Measurements from ENCODE around the gene TMEM232.

The TMEM232 gene

DNA sequence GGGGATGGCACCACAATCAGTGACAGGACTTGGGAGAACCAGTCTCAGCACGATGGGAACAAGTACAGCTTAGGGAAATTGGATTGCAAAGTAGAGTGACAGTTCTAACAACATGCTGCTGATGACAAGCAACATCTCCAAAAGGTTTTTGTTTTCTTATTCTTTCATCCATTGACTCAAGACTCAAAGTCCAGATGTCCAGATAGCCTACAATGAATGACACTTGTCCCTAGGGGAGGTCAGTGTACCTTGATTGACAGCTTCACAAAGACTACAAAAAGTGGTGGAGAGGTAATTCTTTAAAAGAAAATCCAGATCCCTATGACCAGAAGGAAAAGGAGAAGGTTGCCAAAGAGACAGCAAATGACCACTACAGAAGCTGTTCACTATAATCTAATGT is 323.9 kb downstream of the TMEM232 start:
- DNase-seq (ENCODE audit: low read depth in 2 of 2) = no peak

DNA sequence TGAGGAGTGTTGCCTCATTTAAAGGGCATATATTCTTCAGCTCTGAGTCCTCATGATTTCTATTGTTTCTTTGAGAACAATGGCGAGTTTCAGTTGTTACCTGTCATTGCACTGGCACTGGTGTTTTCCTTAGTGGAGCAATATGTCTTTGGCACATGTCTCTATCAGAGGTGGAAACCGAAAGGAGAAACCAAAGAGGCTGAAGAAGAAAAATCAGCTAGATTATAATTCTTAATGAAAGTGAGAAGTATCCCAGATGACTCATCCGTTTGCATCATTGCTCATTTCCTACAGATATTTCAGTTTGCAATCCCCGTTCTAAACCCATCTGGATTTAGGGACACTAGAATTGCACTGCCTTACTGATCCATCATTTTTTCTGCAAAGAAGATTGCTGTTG is 324.6 kb downstream of the TMEM232 start:
- no peak for DNase-seq (ENCODE audit: low read depth in 2 of 2)

DNA sequence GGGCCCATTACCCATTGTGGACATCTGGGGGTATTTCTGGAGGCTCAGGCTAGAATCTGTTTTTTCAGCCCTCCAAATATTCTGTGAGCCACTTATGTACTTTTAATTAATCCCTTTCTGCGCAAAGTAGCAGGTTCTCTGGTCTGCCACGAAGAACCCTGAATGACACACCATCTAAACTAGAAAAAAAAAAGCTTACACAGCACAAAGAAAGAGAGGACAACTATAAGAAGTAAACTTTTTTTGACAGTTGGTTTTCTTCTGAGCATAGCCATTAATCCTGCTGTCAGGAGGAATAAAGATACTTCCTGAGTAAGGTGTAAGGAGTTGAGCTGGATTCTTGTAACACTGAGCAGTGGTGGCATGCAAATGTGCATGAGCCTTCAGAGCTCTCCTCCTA is 327.5 kb downstream of the TMEM232 start:
- DNase-seq (ENCODE audit: low read depth in 2 of 2) = no peak

DNA sequence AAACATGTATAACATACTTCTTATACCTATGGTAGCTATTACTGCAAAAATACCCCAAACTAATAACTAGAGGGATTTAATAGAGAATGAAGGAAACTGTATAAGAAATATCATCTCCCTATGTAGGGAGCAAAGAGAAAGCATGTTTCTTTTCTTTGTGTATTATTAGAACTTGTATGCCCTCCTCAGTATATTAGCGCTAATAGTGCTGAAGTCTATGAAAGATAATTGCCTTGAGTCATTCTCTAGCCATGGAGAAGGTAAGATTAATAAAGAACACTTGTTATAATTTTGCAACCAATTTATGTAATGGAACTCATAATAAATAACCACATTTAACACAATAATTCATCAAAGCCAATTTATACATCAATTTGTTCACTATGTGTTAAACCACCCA is 329.2 kb downstream of the TMEM232 start:
- no peak for DNase-seq (ENCODE audit: low read depth in 2 of 2)

DNA sequence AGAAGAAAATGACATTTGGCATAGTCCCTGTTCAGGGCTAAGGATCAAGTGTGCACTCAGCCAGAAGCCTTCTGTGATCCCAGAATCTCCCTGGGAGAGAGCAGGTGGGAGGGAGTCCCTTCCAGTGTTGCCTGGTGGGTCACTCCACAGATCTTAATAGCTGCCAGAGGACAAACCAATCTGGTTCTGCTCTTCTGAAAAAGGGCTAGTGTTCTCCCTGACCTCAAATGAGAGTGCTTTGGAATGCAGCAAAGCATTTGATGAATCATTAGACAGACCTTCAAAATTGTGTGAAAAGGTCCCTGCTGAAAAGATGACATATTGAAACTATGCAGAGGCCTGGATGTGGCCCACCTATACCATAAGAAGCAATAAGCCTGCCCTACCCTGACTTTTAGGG is 339.7 kb downstream of the TMEM232 start:
- DNase-seq (ENCODE audit: low read depth in 2 of 2) = no peak

DNA sequence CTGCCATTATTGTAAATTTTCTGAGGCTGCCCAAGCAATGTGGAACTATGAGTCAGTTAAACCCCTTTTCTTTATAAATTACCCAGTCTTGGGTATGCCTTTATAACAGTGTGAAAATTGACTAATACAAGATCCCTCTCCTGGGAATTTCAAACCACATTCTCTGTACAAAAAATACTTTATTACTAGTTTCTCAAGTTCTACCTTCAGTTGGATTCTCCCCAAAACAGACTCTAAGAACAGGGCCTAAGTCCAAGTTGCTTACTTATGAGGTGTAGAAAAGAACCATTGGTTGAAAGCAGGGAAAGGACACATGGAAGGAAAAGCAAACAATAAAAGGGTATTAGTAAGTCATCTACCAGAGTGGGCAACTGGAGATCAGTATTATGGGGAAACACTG is 343.2 kb downstream of the TMEM232 start:
- DNase-seq (ENCODE audit: low read depth in 2 of 2) = no peak

DNA sequence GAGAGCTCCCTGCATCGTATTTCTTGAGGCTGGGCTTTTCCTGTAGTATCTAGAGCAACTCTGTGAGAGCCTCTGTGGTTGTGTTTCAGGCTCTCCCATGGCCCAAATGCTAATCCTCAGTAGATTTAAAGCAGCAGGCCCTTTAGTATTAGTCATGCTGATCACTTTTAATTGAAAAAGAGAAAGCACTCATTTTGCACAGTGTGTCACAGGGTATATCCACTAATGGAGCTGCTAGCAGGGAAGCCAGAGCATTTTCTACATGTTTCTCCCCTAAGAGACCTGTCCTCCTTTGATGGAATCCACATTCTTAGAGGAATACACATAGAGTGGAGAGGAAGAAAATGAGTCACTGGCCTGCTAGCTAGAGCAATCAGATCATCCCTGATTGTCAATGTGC is 348.5 kb downstream of the TMEM232 start:
- DNase-seq (ENCODE audit: low read depth in 2 of 2) = no peak

DNA sequence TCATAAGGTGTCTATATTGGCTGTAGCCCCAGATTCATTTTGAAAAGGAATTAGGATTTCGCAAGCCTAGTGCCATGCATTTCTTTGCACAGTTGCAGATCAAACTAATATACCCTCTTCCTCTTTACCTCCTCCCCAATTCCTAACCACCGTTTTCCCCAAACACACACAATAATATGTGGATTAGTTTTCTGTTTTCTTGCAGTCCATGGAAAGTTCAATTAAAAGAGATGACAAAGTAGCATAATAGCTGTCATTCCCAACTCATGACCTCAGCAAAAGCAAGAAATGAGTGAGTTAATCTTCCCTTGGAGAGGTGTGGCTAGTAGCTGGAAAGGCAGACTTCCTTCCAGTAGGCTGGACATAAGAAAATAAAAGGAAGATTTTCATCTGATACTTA is 349.1 kb downstream of the TMEM232 start:
- DNase-seq (ENCODE audit: low read depth in 2 of 2) = no peak

DNA sequence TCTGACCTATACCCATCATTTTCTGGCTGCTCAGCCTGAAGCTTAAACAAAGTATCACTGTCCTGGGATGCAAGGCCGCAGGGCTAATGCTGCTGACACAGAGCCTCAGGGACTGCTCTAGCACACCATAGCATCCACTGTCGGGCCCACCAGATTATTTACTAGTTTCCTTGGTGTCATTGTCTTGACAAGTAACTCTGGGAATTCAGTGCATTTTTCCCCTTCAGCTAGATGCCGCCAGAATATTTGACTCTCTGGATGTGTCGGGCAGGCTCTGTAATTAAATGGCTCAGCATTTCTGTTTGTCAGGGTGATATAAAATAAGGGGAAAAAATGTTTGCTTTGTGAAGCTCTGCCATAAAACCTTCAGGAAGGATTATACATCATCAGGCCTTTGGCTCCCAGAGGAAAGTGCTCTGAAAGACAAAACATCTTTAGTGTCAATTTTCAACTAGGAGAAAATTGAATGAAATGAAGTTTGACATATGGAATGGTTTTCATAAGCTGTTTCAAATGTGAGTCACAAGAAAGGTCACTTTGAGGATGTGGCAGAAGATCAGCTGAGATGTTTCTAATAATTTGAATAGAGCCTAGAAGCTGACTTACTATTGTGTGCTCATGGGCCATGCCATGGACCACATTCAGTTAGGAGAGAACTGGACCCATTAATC is 350.1 kb downstream of the TMEM232 start:
- no peak for DNase-seq (ENCODE audit: low read depth in 2 of 2)

DNA sequence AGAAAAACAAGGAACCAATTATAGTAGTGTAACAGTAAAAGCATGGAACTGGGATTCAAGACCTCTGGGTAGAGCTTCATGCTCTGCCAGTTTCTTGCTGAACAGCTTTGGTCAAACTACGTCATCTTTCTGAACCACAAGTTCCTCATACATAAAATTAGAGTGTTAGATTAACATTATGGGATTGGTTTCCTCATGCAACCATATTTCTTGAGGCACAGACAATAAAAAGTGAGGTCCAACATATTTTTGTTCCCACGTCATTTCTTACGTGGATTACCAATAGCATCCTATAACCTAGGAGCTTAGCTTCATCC is 354.8 kb downstream of the TMEM232 start:
- no peak for DNase-seq (ENCODE audit: low read depth in 2 of 2)

DNA sequence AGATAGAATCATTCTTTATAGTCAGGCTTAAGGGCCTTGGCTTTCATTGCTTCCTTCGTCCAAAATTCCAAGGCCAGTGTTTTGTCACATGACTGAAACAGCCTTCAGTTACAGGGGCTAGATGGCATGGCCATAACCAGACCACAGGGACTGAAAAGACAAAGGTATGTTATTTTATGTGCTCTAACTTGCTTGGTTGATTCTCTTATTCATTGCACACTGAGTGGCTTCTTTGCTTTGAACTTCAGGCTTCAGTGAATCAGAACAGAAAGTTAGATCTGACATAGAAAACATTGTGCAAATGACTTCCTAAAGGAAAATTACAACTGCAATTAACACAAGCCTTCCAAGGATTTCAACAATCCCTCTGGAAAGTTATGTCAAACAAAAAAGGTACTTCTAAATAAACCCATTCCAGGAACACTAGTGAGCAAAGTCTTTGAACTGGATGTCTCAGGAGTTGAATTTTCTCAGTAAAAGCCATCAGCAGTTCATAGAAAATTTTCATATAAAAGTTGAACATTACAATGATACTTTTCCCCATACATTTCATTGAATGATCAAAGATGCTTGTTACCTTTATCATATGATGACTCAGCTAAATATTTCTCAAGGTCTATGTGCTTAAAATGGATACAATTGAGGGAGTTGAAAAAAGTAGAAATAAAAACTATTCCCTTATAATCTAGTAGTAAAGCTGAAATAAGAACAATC is 355.3 kb downstream of the TMEM232 start:
- no peak for DNase-seq (ENCODE audit: low read depth in 2 of 2)
